Glutamatergic neuron (in vitro differentiated cells): ENCODE results near the gene FABP1. TPM values are rescaled to one million over a fixed set of nuclear protein-coding genes. Genes with fewer than 3 reads are reported as not detected.
A peak's percentile ranks its signal among the peaks of the same experiment; 100 is the strongest.

ENCODE experiments used
- DNase-seq: peaks from one replicate; pipeline ENCODE4 v3.0.0; 2022
- H3K27ac Mint-ChIP-seq: one replicate; pipeline ENCODE4 v1.8.0; 2020; ENCODE audit warnings: mild to moderate bottlenecking, mixed read lengths, inconsistent platforms; ENCODE audit not compliant: unreplicated experiment
- H3K27me3 Mint-ChIP-seq: one replicate; pipeline ENCODE4 v1.8.0; 2020; ENCODE audit warnings: mild to moderate bottlenecking, moderate library complexity, mixed read lengths, inconsistent platforms; ENCODE audit not compliant: unreplicated experiment
- H3K36me3 Mint-ChIP-seq: one replicate; pipeline ENCODE4 v1.8.0; 2020; ENCODE audit warnings: mild to moderate bottlenecking, mixed read lengths, inconsistent platforms; ENCODE audit not compliant: unreplicated experiment
- H3K4me1 Mint-ChIP-seq: one replicate; pipeline ENCODE4 v1.8.0; 2020; ENCODE audit warnings: mild to moderate bottlenecking, low read depth, mixed read lengths, inconsistent platforms; ENCODE audit not compliant: unreplicated experiment
- H3K4me3 Mint-ChIP-seq: one replicate; pipeline ENCODE4 v1.8.0; 2020; ENCODE audit warnings: mild to moderate bottlenecking, mixed read lengths, inconsistent platforms; ENCODE audit not compliant: unreplicated experiment
- H3K9me3 Mint-ChIP-seq: one replicate; pipeline ENCODE4 v1.8.0; 2020; ENCODE audit warnings: mild to moderate bottlenecking, moderate library complexity, mixed read lengths, inconsistent platforms; ENCODE audit not compliant: unreplicated experiment
- CTCF ChIP-seq: fragments of 200-600 bp; sonication (generic); IDR thresholded peaks from one replicate; pipeline ENCODE4 v1.5.0; 2021; ENCODE audit not compliant: partially characterized antibody, unreplicated experiment
- total RNA-seq: library from RNA; stranded (reverse); fragmentation: NEBNext Ultra II Directional; extraction: Animal tissue kit (Norgen Biotek cat#: 25700); gene quantifications from one replicate; pipeline ENCODE4 v1.2.1, GENCODE V29; 2021; ENCODE audit not compliant: unreplicated experiment

Gene FABP1
- total RNA-seq, 1 donor from 2014 or later, result not detected

GRCh38 chr2:88160517-88160916 is 32.7 kb upstream of the FABP1 start:
- DNase-seq, result peak; percentile 41
- no peaks in the 10 kb centered on the region for H3K9me3 Mint-ChIP-seq
- peaks cover 6% of the 10 kb centered on the region for H3K4me1 Mint-ChIP-seq
- H3K27me3 Mint-ChIP-seq, result peaks cover 5% of the 10 kb centered on the region
- no peaks in the 10 kb centered on the region for H3K36me3 Mint-ChIP-seq
- TF ChIP-seq CTCF, result no peak
- H3K27ac Mint-ChIP-seq, result peak overlapping the region; percentile 54
- H3K4me3 Mint-ChIP-seq, result no peak overlapping the region

- peaks cover 5% of the 10 kb centered on the region for H3K27me3 Mint-ChIP-seq
- H3K4me1 Mint-ChIP-seq, result peaks cover 6% of the 10 kb centered on the region
- no peak overlapping the region for H3K27ac Mint-ChIP-seq
- peak; percentile 92 for TF ChIP-seq CTCF
- H3K4me3 Mint-ChIP-seq, result no peak overlapping the region
- H3K36me3 Mint-ChIP-seq, result no peaks in the 10 kb centered on the region
- DNase-seq, result peak; percentile 68
- no peaks in the 10 kb centered on the region for H3K9me3 Mint-ChIP-seq
These were observed 32.1 kb upstream of the FABP1 start for GRCh38 chr2:88159955-88160415.

GRCh38 chr2:88159481-88159880 is 31.6 kb upstream of the FABP1 start:
- Mint-ChIP-seq H3K27me3 (peaks cover 5% of the 10 kb centered on the region), H3K4me1 (peaks cover 6% of the 10 kb centered on the region), H3K4me3 (no peak overlapping the region), H3K9me3 (no peaks in the 10 kb centered on the region), H3K36me3 (no peaks in the 10 kb centered on the region), H3K27ac (no peak overlapping the region)
- no peak for DNase-seq
- no peak for TF ChIP-seq CTCF

GRCh38 chr2:88148929-88149438 is 21.1 kb upstream of the FABP1 start:
- Mint-ChIP-seq H3K36me3 (peaks cover 14% of the 10 kb centered on the region), H3K4me3 (no peak overlapping the region), H3K27me3 (no peaks in the 10 kb centered on the region), H3K27ac (no peak overlapping the region), H3K9me3 (peaks cover 10% of the 10 kb centered on the region), H3K4me1 (no peaks in the 10 kb centered on the region)
- DNase-seq, result no peak
- no peak for TF ChIP-seq CTCF

GRCh38 chr2:88147145-88147544 is 19.3 kb upstream of the FABP1 start:
- H3K36me3 Mint-ChIP-seq, result peaks cover 9% of the 10 kb centered on the region
- H3K27ac Mint-ChIP-seq, result no peak overlapping the region
- no peak for TF ChIP-seq CTCF
- no peak for DNase-seq
- H3K4me3 Mint-ChIP-seq, result no peak overlapping the region
- H3K4me1 Mint-ChIP-seq, result no peaks in the 10 kb centered on the region
- H3K27me3 Mint-ChIP-seq, result no peaks in the 10 kb centered on the region
- peaks cover 6% of the 10 kb centered on the region for H3K9me3 Mint-ChIP-seq
